ENCODE measurements around the gene IL32. TPM values are rescaled to one million over a fixed set of nuclear protein-coding genes. Genes with fewer than 3 reads are reported as not detected.

The IL32 gene
- total and polyA plus RNA-seq, 9 of the 15 experiments (the other 6 are each of a cell fraction or from before 2014, with no cell fraction given): 0.21 to 2.2 (median 0.37) TPM; not detected in 3

- TF ChIP-seq ZNF785 (CRISPR knock-in tag; IDR thresholded peaks at IDR 0.05) (no peak), ZNF445 (CRISPR knock-in tag; IDR thresholded peaks at IDR 0.05; ENCODE audit: low read depth) (no peak), RUNX1 (IDR thresholded peaks at IDR 0.05; ENCODE audit: low read depth) (no peak), BRD9 (IDR thresholded peaks at IDR 0.05; ENCODE audit: low read depth, partially characterized antibody) (peak; percentile 22), ARID1B (IDR thresholded peaks at IDR 0.05) (peak; percentile 69; the same call in 1 of the 2 replicates), HOXB6 (CRISPR knock-in tag; IDR thresholded peaks at IDR 0.05; ENCODE audit: borderline replicate concordance) (no peak), PHF8 (IDR thresholded peaks at IDR 0.05; ENCODE audit: borderline replicate concordance, low read length) (no peak), ZNF668 (CRISPR knock-in tag; IDR thresholded peaks at IDR 0.05) (no peak), SIRT6 (IDR thresholded peaks at IDR 0.05; ENCODE audit: low read depth, low read length) (no peak), TCF7 (IDR thresholded peaks at IDR 0.05; ENCODE audit: borderline replicate concordance) (no peak), SP2 (IDR thresholded peaks at IDR 0.05; ENCODE audit: extremely low read depth, low read depth, low read length, poor library complexity, severe bottlenecking) (no peak), E2F4 (CRISPR knock-in tag; IDR thresholded peaks at IDR 0.05; ENCODE audit: low read depth) (no peak), HLTF (IDR thresholded peaks at IDR 0.05) (no peak), ZNF253 (CRISPR knock-in tag; conservative IDR thresholded peaks at IDR 0.05) (no peak), ELK1 (CRISPR knock-in tag; IDR thresholded peaks at IDR 0.05) (no peak), XRCC3 (IDR thresholded peaks at IDR 0.05) (no peak), TCF7L2 (IDR thresholded peaks at IDR 0.05; ENCODE audit: low read depth, low read length) (no peak), ZFX (CRISPR knock-in tag; IDR thresholded peaks at IDR 0.05) (peak; percentile 30), GATAD2A (IDR thresholded peaks at IDR 0.05) (no peak), DNMT1 (IDR thresholded peaks at IDR 0.05) (no peak), NFIC (IDR thresholded peaks at IDR 0.05) (peak; percentile 89), ZNF398 (CRISPR knock-in tag; IDR thresholded peaks at IDR 0.05) (no peak), PHB2 (IDR thresholded peaks at IDR 0.05; ENCODE audit: low read depth) (no peak)
- TF ChIP-seq, protein P1, sequence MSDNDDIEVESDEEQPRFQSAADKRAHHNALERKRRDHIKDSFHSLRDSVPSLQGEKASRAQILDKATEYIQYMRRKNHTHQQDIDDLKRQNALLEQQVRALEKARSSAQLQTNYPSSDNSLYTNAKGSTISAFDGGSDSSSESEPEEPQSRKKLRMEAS (CRISPR knock-in tag; IDR thresholded peaks at IDR 0.05): peak; percentile 53
- TF ChIP-seq, protein P2, sequence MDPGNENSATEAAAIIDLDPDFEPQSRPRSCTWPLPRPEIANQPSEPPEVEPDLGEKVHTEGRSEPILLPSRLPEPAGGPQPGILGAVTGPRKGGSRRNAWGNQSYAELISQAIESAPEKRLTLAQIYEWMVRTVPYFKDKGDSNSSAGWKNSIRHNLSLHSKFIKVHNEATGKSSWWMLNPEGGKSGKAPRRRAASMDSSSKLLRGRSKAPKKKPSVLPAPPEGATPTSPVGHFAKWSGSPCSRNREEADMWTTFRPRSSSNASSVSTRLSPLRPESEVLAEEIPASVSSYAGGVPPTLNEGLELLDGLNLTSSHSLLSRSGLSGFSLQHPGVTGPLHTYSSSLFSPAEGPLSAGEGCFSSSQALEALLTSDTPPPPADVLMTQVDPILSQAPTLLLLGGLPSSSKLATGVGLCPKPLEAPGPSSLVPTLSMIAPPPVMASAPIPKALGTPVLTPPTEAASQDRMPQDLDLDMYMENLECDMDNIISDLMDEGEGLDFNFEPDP (CRISPR knock-in tag; IDR thresholded peaks at IDR 0.05): no peak
These were observed 44.6 kb upstream of the IL32 start (continued) for GRCh38 chr16:3020604-3021448.
